Urothelium cell line (cell line): ENCODE data around the gene REV3L.

Experiments
- DNase-seq: peaks from one replicate; pipeline ENCODE4 v3.0.0; 2011; ENCODE audit warnings: low spot score, mixed read lengths
- FAIRE-seq: peaks from 2 replicates; lab custom pipeline; 2011; peaks lifted over from hg19 to GRCh38; lab: Jason Lieb, UNC

REV3L gene

DNA sequence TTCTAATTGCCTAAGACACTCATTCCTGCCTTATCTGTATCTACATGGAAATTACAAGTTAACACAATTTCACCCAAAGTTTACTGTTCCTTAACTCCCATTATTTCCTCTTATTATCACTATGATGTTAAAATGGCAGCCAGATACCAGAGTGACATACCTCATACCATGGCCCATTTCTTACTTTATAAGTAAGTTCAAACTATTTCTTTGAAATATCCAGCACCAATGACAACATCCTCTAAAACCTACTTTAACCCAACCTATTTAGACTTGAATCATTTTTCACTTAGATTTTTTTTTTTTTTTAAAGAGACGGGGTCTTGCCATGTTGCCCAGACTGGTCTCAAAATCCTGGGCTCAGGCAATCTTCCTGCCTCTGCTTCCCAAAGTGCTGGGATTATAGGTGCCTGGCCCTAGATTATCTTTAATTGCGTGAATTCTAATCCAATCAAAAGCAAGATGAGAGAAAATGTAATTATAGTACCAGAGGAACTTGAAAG is 10.0 kb downstream of the REV3L start:
- no peak for FAIRE-seq
- no peak for DNase-seq

DNA sequence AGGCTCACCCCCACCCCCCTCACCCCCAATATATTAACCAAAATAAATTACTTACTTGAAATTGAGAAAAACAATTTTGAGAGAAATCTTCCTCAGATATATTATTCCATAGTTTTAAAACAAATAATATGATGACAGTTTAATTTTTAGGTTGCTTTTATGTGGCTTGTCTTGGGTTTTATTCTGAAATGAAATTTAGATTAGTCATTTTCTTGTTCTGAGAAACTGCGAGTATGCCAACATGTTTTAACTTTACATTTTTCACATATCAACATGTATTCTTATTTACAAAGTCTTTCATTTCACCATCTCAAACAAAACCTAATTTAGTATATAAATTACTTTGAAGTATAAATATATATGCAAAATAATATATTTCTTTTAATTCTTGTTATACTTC is 11.1 kb downstream of the REV3L start:
- no peak for FAIRE-seq
- no peak for DNase-seq

DNA sequence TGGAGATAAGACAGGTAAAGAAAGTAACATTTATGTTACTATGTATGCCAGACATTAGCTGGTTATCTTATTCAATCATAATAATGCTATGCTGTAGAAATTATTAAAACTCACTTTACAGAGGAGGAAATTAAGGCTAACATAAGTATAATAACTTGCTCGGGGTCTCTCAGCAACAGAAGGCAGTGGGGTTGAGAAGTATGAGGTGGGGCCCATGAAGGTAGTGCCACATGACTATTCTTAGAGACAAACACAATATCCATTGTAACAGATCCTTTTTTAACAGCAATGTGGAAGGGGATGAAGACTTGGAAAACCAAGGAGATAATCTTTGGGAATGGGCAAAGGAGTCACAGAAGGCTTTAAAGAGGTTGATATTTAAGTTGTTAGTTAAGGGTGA is 11.5 kb downstream of the REV3L start:
- no peak for FAIRE-seq
- no peak for DNase-seq

DNA sequence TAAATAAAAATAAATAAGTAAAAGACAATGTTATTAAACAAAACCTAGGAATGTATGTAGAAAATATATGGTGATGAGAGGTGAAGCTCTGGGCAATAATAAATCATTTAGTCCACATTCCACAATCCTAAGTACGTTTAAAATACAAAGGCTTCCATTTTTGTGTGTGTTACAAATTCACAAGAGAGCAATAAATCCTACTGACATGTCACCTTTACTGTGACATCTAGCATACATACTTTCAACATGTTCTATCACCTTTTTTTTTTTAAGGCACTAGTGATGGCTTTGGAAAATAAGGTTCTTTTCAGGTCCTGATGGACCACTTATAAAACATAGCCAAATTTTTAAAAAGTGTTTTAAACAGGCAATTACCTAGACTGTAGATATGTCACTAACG is 12.0 kb downstream of the REV3L start:
- FAIRE-seq (no peak), DNase-seq (no peak)

DNA sequence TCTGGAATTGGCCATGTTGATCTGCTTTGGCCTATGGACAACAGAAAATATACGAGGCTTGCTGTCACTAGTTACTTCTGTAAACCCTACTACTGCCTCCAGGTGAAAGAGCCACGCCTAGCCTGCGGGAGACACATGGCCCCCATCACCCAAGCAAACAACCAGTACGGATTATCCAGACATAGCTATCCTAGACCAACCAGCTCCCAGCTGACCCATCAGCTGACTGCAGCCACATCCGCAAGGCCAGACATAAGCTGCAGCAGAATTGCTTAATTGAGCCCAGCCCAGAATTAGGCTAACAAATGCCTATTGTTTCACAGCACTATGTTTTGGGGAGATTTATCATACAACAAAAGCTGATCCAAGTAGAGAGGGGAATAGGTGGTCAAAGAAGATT is 13.5 kb downstream of the REV3L start:
- no peak for DNase-seq
- no peak for FAIRE-seq

- no peak for FAIRE-seq
Observed at GRCh38 chr6:111468329-111469012, 14.5 kb downstream of the REV3L start.

GRCh38 chr6:111464184-111464583 is 18.8 kb downstream of the REV3L start:
- no peak for FAIRE-seq
- no peak for DNase-seq

More at GRCh38 chr6:111468329-111469012, 14.5 kb downstream of the REV3L start:
- DNase-seq = no peak

DNA sequence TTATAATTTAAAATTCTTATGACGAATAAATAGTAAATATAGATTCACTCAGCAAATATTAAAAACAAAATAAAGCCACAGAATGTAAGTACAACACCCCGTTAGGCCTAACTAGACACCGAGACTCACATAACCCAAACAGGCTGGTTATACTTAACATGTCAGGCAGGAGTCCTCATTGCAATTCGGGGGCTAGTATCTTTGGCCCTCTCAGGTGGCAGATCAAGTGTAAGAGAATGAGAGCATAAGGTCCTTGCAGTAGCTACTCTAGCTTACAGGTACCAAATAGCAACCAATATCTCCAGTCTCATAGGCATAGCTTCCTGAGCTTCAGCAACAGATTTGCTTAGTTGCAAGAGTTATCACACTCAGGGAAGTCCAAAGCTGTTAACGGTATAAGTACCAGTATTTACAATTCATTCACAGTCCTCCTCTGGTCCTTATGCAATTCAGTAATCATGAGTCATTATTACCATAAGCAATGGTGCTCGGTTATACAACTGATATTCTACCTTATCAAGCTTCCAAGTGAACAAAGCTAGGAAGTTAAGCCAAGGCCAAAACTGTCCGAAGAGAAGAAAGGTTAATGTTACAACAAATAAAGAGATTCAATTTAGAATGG is 20.1 kb downstream of the REV3L start:
- no peak for DNase-seq

DNA sequence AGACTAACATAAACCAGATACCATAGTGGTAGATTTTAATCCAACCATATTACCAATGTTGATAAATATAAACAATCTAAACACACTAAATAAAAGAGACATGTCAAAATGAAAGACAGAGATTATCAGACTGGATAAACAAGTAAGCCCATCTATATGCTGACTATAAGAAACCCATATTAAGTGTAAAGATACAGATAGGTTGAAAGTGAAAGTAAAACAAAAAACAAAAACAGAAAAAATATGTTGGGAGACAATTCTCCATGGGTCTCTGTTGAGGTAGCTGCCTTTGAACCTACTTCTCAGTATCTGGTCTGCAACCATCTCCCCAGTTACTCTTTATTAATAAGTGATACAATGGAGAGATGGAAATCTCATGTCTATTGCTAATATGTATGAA is 21.2 kb downstream of the REV3L start:
- no peak for FAIRE-seq
- DNase-seq = no peak

More for the DNA sequence above, 20.1 kb downstream of the REV3L start:
- no peak for FAIRE-seq

DNA sequence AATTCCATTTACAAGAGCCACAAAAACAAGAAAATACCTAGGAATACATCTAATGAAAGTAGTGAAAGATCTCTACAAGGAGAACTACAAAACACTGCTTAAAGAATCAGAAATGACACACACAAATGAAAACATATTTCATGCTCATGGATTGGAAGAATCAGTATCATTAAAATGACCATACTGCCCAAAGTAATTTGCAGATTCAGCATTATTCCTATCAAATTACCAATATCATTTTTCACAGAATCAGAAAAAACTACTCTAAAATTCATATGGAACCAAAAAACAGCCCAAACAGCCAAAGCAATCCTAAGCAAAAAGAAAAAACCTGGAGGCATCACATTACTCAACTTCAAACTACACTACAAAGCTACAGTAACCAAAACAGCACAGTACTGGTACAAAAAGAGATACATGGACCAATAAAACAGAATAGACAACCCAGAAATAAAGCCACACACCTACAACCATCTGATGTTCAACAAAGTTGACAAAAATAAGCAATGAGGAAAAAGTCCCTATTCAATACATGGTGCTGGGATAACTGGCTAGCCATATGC is 24.3 kb downstream of the REV3L start:
- no peak for DNase-seq
- no peak for FAIRE-seq

DNA sequence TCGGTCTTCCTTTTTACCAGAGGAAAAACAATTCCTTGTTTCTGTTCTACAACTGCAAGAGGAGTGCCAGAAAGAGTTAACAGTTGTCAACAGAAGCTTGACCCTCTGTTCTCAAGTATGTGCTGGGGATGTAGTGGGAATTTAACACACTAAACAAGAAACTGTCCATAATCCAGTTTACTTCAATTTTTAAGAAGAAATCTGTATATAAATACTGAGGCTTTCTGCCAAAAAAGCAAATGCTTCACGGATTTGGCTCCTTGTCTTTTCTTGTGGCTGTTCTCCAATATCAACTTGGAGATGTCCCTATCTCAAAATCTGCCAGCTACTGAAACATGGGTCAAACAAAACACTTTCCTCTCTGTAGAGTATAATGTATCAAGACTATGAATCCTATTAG is 26.8 kb downstream of the REV3L start:
- DNase-seq (no peak), FAIRE-seq (no peak)

DNA sequence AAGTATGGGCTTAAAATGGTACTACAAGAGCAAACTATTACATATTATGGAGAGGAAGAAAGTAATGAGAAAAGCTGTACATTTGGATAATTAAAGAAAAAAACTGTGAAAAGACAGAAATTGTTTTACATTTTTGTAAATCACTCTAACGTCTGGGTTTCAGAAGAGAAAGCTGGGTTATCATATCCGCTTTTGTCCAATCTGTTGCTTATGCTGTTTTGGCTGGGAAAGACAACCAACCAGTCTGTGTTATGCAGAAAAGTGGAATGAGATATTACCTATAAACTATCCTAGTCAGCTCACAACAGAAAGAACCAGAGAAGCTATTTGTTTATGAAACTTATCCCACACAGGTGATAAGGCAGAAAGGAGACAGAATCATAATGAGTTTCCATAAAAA is 32.4 kb downstream of the REV3L start:
- FAIRE-seq (no peak), DNase-seq (no peak)

GRCh38 chr6:111450087-111450486 is 32.9 kb downstream of the REV3L start:
- FAIRE-seq (no peak), DNase-seq (no peak)

GRCh38 chr6:111449129-111449528 is 33.9 kb downstream of the REV3L start:
- FAIRE-seq (no peak), DNase-seq (no peak)

GRCh38 chr6:111447051-111447450 is 36.0 kb downstream of the REV3L start:
- no peak for DNase-seq
- no peak for FAIRE-seq

DNA sequence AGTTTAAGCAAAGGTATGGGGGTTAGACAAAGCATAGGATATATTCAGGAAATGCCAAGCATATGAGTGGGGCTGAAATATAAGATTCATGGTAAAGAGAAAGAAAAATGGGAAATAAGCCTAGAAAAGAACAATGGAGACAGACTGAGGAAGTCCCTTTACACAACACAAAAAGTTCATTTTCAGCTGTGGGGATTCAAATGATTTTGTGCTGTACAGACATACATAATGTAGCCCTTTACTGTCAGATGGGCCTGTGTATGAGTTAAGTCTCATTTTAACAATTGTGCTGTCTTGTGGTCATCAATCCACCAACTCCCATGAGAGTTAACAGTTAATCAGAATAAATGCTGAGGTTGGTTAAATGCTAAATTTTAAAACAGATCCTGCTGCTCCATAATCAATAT is 37.2 kb downstream of the REV3L start:
- DNase-seq (no peak), FAIRE-seq (no peak)

- FAIRE-seq = no peak
- DNase-seq = no peak
Observed at GRCh38 chr6:111444794-111445193, 38.2 kb downstream of the REV3L start.

- DNase-seq (no peak), FAIRE-seq (no peak)
Observed at GRCh38 chr6:111441678-111442243, 41.3 kb downstream of the REV3L start.

DNA sequence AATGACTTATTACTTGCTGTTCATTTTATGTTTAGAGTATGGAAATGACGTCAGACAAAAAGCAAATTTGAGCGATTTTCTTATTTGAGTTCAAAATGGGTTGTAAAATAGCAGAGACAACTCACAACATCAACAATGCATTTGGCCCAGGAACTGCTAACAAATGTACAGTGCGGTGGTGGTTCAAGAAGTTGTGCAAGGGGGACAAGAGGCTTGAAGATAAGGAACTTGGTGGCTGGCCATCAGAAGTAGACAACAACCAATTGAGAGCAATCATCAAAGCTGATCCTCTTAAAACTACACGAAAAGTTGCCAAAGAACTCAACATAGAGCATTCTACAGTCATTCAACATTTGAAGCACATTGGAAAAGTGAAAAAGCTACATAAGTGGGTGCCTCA is 43.8 kb downstream of the REV3L start:
- FAIRE-seq (no peak), DNase-seq (no peak)

DNA sequence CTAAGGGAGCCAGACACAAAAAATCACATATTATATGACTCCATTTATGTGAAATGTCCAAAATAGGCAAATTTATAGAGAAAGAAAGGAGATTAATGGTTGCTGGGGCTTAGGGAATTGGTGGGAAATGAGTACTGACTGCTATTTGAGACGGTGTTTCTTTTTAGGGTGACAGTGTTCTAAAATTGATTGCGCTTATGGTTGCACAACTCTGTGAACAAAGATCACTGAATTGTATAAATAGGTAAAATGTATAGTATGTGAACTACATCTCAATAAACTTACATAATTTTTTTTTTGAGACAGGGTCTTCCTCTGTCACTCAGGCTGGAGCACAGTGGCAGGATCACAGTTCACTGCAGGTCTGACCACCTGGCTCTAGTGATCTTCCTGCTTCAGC is 45.4 kb downstream of the REV3L start:
- FAIRE-seq = no peak

GRCh38 chr6:111432511-111432910 is 50.5 kb downstream of the REV3L start:
- DNase-seq (no peak), FAIRE-seq (no peak)

More for the DNA sequence above, 45.4 kb downstream of the REV3L start:
- DNase-seq = no peak
